Breast epithelium (tissue), 3 donors: ENCODE results near the gene ITGB3BP.

Experiments
- POLR2A ChIP-seq: fragments of 450-650 bp; IDR thresholded peaks from one replicate; pipeline ENCODE4 v1.6.1; 2016; ENCODE audit warnings: antibody characterized with exemption, mild to moderate bottlenecking, moderate library complexity
- TF ChIP-seq, protein P1 (sequence below), 3 donors: fragments of 450-650 bp; IDR thresholded peaks; one replicate each; pipeline ENCODE4 v1.5.1; 2016 to 2017; ENCODE audit warnings: antibody characterized with exemption in 3 of 3, mild to moderate bottlenecking in 3 of 3, moderate library complexity in 3 of 3

DNA sequence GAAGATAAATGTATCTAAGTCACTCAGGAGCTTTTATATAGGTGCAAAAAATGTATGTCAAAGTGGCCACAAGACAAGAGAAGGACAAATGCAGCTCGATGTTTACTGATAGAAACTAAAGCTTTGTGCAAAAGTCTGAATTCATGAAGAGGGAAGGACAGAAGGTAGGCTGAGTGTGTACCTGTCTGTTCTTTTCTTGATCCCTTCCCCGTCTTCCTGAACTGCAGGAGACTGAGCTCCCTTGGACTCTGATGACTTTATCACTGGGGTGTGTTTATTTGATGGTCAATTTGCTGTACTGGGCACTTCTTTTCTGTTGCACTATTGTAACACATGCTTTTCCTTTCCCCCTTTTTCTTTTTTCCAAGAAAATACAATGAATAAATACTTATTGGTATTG is 25.4 kb downstream of the ITGB3BP start:
- TF ChIP-seq POLR2A = no peak
- TF ChIP-seq, protein P1, sequence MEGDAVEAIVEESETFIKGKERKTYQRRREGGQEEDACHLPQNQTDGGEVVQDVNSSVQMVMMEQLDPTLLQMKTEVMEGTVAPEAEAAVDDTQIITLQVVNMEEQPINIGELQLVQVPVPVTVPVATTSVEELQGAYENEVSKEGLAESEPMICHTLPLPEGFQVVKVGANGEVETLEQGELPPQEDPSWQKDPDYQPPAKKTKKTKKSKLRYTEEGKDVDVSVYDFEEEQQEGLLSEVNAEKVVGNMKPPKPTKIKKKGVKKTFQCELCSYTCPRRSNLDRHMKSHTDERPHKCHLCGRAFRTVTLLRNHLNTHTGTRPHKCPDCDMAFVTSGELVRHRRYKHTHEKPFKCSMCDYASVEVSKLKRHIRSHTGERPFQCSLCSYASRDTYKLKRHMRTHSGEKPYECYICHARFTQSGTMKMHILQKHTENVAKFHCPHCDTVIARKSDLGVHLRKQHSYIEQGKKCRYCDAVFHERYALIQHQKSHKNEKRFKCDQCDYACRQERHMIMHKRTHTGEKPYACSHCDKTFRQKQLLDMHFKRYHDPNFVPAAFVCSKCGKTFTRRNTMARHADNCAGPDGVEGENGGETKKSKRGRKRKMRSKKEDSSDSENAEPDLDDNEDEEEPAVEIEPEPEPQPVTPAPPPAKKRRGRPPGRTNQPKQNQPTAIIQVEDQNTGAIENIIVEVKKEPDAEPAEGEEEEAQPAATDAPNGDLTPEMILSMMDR (IDR thresholded peaks at IDR 0.05) = no peak
